Panc1 (cell line): ENCODE results near the gene CTTNBP2NL. TPM values are rescaled to one million over a fixed set of nuclear protein-coding genes. Genes with fewer than 3 reads are reported as not detected.
"Not testable (repeated sequence)": the region's sequence is repeated elsewhere in the genome, so short reads cannot be mapped to it uniquely, and the experiment has no call there.

Experiments
- ATAC-seq: fragments of 200-7000 bp; cut with Tn5 transposase; 2 replicates; pipeline ENCODE4 v1.9.1; 2020; ENCODE audit warnings: mild to moderate bottlenecking, moderate library complexity
- BruUV-seq: library from RNA; stranded (reverse); fragments of 400-500 nt; replicated peaks from 2 replicates; lab custom pipeline; 2021; lab: Mats Ljungman, UMichigan
- CTCF ChIA-PET: fragments of 300-600 bp; sonication (Branson Sonifier 250); formaldehyde crosslinking; loops from one replicate; lab custom pipeline; 2022; ENCODE audit warnings: antibody characterized with exemption; lab: Charles Lee
- POLR2A ChIA-PET: fragments of 300-600 bp; sonication (Branson Sonifier 250); formaldehyde crosslinking; loops from one replicate; lab custom pipeline; 2022; ENCODE audit warnings: antibody characterized with exemption; lab: Charles Lee
- DNase-seq: peaks from one replicate; pipeline ENCODE4 v3.0.0-alpha.2; 2010; ENCODE audit warnings: low read depth, low spot score
- H3K27ac ChIP-seq: 2 replicates; pipeline ENCODE4 v1.5.1; 2011; ENCODE audit warnings: mild to moderate bottlenecking, low read length, inconsistent platforms
- H3K27me3 ChIP-seq: fragments of 200-500 bp; sonication (Bioruptor generic); 2 replicates; pipeline ENCODE4 v1.6.0; 2014; ENCODE audit warnings: low read length, inconsistent platforms; ENCODE audit not compliant: control insufficient read depth, insufficient read depth
- H3K36me3 ChIP-seq: fragments of 200-500 bp; sonication (Bioruptor generic); 2 replicates; pipeline ENCODE4 v1.5.1; 2014; ENCODE audit warnings: inconsistent platforms, mild to moderate bottlenecking, low read length, moderate library complexity; ENCODE audit not compliant: control insufficient read depth, insufficient read depth
- H3K4me1 ChIP-seq: 2 replicates; pipeline ENCODE4 v1.5.1; 2011; ENCODE audit warnings: inconsistent platforms, mild to moderate bottlenecking, low read length, moderate library complexity; ENCODE audit not compliant: control insufficient read depth, insufficient read depth
- H3K4me3 ChIP-seq, 2 experiments: 2 replicates each; pipeline ENCODE4 v1.5.1; 2011 to 2012; ENCODE audit warnings: low read depth in 2 of 2, low read length in 2 of 2, mild to moderate bottlenecking in 2 of 2, inconsistent platforms in 1 of 2, moderate library complexity in 1 of 2
- H3K9me3 ChIP-seq: fragments of 200-500 bp; sonication (Bioruptor generic); 2 replicates; pipeline ENCODE4 v1.5.1; 2014; ENCODE audit warnings: low read depth, mild to moderate bottlenecking, inconsistent platforms, low read length, moderate library complexity; ENCODE audit not compliant: control insufficient read depth, insufficient read depth
- POLR2AphosphoS5 ChIP-seq: IDR thresholded peaks from 2 replicates; pipeline ENCODE4 v1.6.1; 2012; ENCODE audit warnings: mild to moderate bottlenecking, low read depth, low read length, moderate library complexity
- SIN3A ChIP-seq: IDR thresholded peaks from 2 replicates; pipeline ENCODE4 v1.6.1; 2012; ENCODE audit warnings: low read depth, mild to moderate bottlenecking, low read length, moderate library complexity, borderline replicate concordance; ENCODE audit not compliant: insufficient read depth
- TCF7L2 ChIP-seq: IDR thresholded peaks from 2 replicates; pipeline ENCODE4 v1.6.1; 2011; ENCODE audit warnings: mild to moderate bottlenecking, low read depth, low read length, inconsistent platforms
- in situ Hi-C: cut with HindIII; loops from 2 replicates; pipeline ENCODE4 v1.10.0; 2016; ENCODE audit warnings: low sequenced_read_pairs, low pct_unique_long_range_greater_than_20kb
- intact Hi-C: fragments of 100-400 bp; cut with micrococcal nuclease; formaldehyde crosslinking; loops from one replicate; pipeline ENCODE4 v1.10.0; 2022; ENCODE audit not compliant: unreplicated experiment
- total RNA-seq: library from RNA; stranded (reverse); gene quantifications from one replicate; pipeline ENCODE4 v1.2.1, GENCODE V29; 2021; ENCODE audit not compliant: unreplicated experiment
- TF ChIP-seq, protein P1 (sequence below), 2 experiments: IDR thresholded peaks; 2 replicates each; pipeline ENCODE4 v1.6.1; 2011 to 2012; ENCODE audit warnings: low read depth in 2 of 2, control low read depth in 1 of 2, low read length in 1 of 2, mild to moderate bottlenecking in 1 of 2, moderate library complexity in 1 of 2; ENCODE audit not compliant: insufficient read depth in 1 of 2
- TF ChIP-seq, protein P2 (sequence below): fragments of 450-650 bp; IDR thresholded peaks from 2 replicates; pipeline ENCODE4 v1.5.1; 2017; ENCODE audit warnings: mild to moderate bottlenecking

CTTNBP2NL gene
- total RNA-seq, 1 experiment from 2014 or later: 18.4 TPM

DNA sequence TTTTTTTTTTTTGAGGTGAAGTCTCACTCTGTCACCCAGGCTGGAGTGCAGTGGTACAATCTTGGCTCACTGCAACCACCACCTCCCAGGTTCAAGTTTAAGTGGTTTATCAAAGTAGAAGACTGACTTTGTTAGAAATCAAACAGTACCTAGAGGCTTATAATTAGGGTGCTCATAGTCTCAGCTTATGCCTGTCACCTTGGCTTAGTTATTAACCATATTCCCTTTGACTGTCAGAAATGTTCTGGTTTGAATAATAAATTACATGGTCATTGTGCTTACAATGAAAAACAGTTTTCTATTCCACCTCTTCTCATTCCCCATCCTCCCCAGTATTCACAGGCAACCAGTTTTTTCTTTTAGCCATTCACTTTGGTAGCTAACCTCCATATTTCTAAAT is 54.8 kb downstream of the CTTNBP2NL start:
- ATAC-seq (no peak), DNase-seq (no peak)
- Histone ChIP-seq H3K27me3 (no peaks in the 10 kb centered on the region), H3K9me3 (no peaks in the 10 kb centered on the region), H3K27ac (no peak overlapping the region), H3K4me3 (no peak overlapping the region), H3K4me1 (no peaks in the 10 kb centered on the region), H3K36me3 (no peaks in the 10 kb centered on the region; the same call in 1 of the 2 replicates)
- BruUV-seq: no TSS peak
- no peak for TF ChIP-seq SIN3A
- TF ChIP-seq TCF7L2: no peak
- TF ChIP-seq, protein P1, sequence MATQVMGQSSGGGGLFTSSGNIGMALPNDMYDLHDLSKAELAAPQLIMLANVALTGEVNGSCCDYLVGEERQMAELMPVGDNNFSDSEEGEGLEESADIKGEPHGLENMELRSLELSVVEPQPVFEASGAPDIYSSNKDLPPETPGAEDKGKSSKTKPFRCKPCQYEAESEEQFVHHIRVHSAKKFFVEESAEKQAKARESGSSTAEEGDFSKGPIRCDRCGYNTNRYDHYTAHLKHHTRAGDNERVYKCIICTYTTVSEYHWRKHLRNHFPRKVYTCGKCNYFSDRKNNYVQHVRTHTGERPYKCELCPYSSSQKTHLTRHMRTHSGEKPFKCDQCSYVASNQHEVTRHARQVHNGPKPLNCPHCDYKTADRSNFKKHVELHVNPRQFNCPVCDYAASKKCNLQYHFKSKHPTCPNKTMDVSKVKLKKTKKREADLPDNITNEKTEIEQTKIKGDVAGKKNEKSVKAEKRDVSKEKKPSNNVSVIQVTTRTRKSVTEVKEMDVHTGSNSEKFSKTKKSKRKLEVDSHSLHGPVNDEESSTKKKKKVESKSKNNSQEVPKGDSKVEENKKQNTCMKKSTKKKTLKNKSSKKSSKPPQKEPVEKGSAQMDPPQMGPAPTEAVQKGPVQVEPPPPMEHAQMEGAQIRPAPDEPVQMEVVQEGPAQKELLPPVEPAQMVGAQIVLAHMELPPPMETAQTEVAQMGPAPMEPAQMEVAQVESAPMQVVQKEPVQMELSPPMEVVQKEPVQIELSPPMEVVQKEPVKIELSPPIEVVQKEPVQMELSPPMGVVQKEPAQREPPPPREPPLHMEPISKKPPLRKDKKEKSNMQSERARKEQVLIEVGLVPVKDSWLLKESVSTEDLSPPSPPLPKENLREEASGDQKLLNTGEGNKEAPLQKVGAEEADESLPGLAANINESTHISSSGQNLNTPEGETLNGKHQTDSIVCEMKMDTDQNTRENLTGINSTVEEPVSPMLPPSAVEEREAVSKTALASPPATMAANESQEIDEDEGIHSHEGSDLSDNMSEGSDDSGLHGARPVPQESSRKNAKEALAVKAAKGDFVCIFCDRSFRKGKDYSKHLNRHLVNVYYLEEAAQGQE (IDR thresholded peaks at IDR 0.05; ENCODE audit: insufficient read depth in 1 of 2, low read depth in 2 of 2, low read length in 1 of 2): no peak
- TF ChIP-seq, protein P2, sequence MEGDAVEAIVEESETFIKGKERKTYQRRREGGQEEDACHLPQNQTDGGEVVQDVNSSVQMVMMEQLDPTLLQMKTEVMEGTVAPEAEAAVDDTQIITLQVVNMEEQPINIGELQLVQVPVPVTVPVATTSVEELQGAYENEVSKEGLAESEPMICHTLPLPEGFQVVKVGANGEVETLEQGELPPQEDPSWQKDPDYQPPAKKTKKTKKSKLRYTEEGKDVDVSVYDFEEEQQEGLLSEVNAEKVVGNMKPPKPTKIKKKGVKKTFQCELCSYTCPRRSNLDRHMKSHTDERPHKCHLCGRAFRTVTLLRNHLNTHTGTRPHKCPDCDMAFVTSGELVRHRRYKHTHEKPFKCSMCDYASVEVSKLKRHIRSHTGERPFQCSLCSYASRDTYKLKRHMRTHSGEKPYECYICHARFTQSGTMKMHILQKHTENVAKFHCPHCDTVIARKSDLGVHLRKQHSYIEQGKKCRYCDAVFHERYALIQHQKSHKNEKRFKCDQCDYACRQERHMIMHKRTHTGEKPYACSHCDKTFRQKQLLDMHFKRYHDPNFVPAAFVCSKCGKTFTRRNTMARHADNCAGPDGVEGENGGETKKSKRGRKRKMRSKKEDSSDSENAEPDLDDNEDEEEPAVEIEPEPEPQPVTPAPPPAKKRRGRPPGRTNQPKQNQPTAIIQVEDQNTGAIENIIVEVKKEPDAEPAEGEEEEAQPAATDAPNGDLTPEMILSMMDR: no peak
- TF ChIP-seq POLR2AphosphoS5: no peak
- in situ Hi-C loops: no loop called here
- POLR2A ChIA-PET: interaction anchor here (0.7 kb wide), 1 partner anchor 25 kb away, joined by 3 read pairs; no protein-coding TSS in a partner anchor
- CTCF ChIA-PET: interaction anchor here (0.7 to 0.8 kb wide), 2 partner anchors 54 to 490 kb away, joined by 5 read pairs; no protein-coding TSS in a partner anchor
- intact Hi-C loops: no loop called here

DNA sequence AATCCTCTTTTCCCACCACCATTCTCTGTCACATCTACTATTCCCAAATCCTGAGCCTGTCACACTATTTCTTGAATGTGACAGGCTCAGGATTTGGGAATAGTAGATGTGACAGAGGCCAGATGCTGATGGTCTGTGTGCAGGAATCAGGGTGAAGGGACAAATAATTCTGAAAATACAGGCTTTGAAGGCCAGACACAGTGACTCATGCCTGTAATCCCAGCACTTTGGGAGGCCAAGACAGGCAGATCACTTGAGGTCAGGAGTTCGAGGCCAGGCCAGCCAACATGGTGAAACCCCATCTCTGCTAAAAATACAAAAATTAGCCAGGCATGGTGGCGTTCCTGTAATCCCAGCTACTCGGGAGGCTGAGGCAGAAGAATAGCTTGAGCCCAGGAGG is 55.3 kb downstream of the CTTNBP2NL start:
- H3K27ac ChIP-seq, ATAC-seq, intact Hi-C loops, DNase-seq, H3K9me3 ChIP-seq, BruUV-seq, in situ Hi-C loops, POLR2A ChIA-PET, H3K27me3 ChIP-seq, H3K36me3 ChIP-seq, H3K4me3 ChIP-seq, H3K4me1 ChIP-seq: not testable (repeated sequence)
- CTCF ChIA-PET: interaction anchor here (0.8 kb wide), 1 partner anchor 491 kb away, joined by 5 read pairs; no protein-coding TSS in a partner anchor

DNA sequence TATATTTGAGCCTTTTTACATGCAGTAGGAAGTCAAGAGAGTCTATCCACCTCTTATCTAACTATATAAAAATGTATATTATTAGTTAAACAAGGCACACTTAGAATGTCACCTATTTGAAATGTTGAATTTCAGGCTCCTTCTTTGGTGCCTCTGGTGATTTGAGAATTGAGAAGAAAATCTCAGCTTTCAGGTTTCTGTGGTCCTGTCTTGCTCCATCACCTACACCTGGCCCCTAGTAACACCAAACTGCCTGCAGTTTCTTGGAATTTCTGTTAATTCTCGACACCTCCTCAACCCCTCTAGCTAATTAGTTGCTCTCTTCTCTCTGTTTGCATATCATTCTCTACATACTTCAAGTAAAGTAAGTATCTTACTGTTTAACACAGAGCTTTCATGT is 57.9 kb downstream of the CTTNBP2NL start:
- ATAC-seq (no peak), DNase-seq (no peak)
- ChIA-PET POLR2A (no interaction called here), CTCF (no interaction called here)
- no peaks in the 10 kb centered on the region for H3K9me3 ChIP-seq
- H3K27ac ChIP-seq: no peak overlapping the region
- no TSS peak for BruUV-seq
- H3K27me3 ChIP-seq: no peaks in the 10 kb centered on the region
- intact Hi-C loops (no loop called here), in situ Hi-C loops (no loop called here)
- TF ChIP-seq SIN3A: no peak
- no peaks in the 10 kb centered on the region for H3K4me1 ChIP-seq
- H3K36me3 ChIP-seq: no peaks in the 10 kb centered on the region; the same call in 1 of the 2 replicates
- no peak overlapping the region for H3K4me3 ChIP-seq
